ENCODE data around the gene FRMPD4. TPM values are rescaled to one million over a fixed set of nuclear protein-coding genes. Genes with fewer than 3 reads are reported as not detected.

FRMPD4 gene
- total RNA-seq, 1 donor from 2014 or later, result under 0.01 TPM

DNA sequence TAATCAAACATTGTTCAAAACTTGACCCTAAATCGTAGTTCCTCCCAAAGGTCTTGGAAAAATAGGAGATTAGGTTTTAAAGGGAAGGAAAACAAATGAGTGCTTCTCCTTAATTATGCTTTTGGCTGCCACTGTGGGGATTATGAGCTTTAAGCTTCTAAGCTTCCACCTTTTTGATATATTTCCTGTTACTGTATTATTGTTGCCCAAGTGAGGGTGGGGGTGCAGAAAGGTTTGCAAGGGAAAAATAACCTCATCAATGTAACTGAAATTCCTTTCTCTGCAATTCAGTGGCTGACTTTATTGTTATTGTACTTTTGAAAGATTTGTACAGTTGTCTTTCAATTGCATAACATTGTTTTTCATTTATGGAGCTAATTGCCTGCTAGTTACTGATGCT, 285.1 kb downstream of the FRMPD4 start:
- no peak for DNase-seq (ENCODE audit: low read depth, low spot score)

DNA sequence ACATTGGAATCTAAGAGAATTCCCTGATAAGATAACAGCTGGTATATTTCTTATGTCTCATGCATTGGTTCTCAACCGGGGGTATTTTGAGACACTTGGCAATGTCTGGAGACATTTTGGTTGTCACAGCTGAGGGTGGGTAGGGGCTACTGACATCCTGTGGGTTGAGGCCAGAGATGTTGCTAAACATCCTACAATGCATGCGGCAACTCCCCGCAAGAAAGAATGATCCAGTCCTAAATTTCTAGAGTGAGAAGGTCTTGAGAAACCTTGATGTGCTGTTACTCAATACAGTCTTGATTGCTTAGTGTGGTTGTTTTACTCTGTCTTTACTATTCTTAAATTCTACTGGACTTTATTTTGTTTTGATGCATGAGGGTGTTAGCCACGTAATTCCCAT, 287.2 kb downstream of the FRMPD4 start:
- DNase-seq (ENCODE audit: low read depth, low spot score), result no peak

DNA sequence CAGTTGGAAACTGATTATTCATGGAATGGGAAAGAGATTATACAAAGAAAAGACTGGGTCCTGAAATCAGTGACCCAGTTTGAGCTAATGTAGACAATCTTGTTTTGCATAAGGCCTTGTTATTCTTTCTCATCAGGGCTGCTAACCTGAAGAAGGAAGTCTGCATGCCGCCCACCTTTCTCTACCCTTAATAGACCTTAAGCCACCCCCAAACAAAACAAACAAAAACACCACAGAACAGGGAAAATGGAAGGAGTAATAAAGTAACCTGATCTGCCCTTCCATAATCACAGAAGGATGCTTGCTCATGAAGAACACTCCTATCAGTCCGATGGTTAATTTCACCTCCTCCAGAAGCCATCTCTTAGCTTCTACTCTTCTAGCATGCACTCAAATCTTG, 288.1 kb downstream of the FRMPD4 start:
- no peak for DNase-seq (ENCODE audit: low read depth, low spot score)

DNA sequence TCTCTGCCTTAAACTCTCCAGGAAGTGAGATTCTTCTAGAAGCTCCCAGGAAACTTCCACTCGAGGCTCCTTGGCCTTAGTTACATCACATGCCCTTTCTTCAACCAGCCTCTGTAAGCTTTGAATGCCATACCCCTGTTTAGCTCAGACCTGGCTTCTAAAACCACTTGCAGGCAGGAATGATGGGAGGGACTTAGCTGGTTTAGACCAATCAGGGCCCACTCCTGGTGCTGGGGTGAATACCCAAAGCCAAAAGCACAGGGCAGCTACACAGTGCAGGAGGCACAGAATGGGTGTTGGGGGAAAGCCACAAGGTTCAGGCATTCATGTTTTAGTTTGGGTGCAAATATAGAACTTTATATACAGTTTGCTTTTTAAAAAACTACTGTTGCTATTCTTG, 296.2 kb downstream of the FRMPD4 start:
- no peak for DNase-seq (ENCODE audit: low read depth, low spot score)

DNA sequence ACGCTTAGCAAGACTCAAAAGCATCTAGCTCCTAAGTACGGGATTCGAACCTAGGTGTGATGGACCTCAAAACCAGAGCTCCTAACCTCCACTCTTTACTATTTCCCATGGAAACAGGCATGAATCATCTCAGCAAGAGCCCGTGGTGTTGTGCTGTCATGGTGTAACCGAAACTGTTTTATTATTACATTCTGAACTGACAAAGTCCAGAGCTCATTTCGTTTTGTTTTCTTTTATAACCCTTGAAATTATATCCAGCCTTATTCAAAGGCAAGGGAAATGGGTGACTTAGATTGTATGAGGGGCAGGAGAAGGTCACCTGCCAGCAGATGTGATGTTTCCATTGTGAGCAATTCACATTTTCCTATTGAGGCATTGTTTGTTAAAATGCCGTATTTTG, 301.1 kb downstream of the FRMPD4 start:
- DNase-seq (ENCODE audit: low read depth, low spot score), result no peak

DNA sequence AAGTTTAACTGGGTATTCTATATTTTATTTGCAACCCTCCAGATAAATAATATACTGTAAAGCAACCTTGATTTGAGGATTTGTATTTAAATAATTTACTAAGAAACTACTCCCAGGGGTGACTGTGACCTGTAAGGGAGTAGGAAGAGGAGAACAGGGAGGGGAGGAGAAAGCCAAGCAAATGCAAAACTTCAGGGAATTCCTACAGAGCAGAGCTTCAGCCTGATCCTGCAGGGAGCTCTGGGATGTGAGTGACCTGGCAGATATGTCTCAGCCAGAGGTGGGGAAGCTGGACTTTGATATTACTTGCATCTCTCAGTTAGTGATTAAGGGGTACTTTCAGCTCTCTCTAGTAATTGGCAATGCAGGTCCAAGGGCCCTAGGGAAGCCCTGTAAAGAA, 302.0 kb downstream of the FRMPD4 start:
- DNase-seq (ENCODE audit: low read depth, low spot score), result no peak

DNA sequence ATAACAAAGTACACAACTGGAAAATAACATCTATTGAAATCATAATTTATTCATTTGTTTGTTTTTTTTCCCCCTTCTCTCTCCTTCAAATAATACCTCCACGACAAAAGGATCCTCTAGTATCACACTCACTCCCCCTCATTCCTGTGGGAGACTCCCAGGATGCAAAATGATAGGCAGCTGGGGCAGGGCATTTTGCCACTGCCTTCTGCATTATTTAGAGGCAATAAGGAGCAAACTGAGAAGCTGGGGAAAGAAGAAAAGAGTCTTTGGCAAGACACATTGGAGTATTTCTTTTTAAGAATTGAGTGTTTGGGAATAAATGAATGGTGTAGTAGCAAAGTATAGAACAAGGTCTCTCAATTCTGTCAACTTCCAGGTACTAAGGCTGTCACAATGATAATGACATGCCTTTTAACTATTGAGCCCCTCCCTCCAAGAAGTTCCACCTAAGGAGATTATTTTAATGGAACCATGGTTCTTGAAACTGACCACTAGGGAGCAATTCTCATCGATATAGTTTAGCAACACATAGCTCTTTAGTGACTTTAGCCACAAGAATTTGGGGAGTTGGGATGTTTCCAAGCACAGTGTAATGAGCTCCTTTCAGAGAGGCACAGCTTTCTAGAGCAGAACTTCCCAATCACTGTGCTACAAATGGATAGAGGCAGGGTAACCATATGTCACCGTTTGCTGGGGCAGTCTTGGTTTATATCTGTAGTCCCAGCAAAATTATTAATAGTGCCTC, 303.3 kb downstream of the FRMPD4 start:
- no peak for DNase-seq (ENCODE audit: low read depth, low spot score)

DNA sequence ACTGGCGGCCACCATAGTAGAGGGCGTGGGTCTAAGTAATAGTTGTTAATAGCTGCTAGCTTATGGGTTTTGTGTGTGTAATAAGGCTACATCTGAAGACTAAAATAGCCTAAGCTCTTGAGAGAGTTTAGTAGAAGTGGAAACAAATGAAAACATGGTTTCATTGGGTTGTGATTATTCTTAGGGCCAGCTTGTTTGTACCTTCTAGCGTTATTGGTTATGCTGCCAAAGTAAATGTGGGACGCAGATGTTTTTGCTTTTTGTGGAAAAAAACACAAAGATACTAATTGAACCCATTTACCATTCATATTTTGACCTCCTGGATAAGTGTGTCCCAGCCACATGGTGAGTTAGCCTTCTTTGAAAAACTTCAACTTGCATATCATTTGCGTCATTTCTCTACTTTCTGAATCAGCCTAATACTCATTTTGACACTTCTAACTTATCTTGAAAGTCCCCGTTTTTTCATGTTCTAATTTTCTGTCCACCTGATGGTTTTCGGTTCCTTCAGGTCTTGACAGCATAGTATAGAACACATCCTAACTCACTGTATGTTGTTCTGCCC, 305.3 kb downstream of the FRMPD4 start:
- no peak for DNase-seq (ENCODE audit: low read depth, low spot score)

DNA sequence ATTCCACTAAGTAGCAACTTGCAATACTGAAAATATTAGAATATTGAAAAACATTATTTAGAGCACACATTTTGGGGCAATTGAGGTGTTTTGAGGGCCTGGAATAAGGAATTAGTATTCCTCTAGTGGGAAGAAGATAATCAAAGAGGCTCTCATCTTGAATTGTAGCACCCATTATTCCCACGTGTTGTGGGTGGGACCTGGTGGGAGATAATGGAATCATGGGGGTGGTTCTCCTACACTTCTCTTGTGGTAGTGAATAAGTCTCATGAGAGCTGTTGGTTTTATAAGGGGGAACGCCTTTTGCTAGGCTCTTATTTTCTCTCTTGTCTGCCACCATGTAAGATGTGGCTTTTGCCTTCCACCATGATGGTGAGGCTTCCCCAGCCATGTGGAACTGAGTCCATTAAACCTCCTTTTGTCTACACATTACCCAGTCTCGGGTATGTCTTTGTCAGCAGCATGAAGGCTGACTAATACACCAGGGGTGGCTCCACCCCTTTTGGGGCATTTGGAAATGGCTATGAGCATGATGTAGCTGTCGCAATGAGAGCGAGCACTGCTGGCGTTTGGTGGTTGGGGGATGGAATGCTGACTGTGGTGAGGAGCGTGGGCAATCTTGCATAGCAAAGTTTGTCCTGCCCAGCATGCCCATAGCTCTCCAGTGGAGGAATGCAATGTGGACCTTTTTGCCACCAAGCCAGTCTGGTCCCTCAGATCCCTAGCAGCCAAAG, 308.2 kb downstream of the FRMPD4 start:
- no peak for DNase-seq (ENCODE audit: low read depth, low spot score)

DNA sequence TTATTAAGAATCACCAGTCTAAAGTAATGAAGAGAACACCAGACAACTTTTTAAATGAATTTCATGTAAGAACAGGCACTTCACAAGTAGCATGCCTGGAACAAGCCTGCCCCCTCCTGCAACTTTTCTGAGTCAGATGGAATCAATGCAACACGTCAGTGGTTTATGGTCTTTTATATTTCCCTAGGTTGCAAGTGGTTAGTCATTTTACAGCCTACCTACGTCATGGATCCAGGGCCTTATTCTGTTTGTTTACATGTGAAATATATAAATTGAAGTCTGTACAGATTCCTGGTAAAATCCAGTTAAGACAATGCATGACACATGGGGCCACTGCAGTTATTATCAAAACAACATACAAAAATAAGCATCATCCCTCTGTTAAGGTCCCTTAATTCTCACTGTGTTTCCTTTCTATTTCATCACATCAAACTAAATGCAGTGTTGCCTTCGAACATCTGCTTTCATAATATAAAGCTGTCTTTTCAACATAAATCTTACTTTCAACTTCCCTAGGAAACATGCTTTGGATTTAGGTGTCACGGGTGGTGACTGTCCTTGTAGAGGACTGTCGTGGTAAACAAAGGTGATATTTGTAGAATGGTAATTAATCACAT, 309.3 kb downstream of the FRMPD4 start:
- DNase-seq (ENCODE audit: low read depth, low spot score), result no peak

DNA sequence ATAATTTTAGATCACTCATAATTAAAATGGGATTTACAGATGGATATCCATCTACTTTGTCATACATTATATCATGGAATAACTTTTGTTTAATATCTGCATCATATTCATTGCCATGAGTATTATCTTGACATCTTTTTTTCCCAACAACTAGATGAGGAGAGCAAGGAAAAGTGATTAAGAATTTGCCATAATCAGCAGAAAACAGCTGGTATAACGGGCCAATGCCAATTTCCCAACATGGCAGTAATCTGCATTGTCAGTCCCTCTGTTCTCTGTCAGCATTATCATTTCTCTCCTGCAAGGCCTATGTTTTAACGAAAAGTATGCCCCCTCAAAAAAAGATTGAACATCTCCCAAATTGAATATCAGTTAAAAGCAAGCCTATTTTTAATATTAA, 314.0 kb downstream of the FRMPD4 start:
- no peak for DNase-seq (ENCODE audit: low read depth, low spot score)

DNA sequence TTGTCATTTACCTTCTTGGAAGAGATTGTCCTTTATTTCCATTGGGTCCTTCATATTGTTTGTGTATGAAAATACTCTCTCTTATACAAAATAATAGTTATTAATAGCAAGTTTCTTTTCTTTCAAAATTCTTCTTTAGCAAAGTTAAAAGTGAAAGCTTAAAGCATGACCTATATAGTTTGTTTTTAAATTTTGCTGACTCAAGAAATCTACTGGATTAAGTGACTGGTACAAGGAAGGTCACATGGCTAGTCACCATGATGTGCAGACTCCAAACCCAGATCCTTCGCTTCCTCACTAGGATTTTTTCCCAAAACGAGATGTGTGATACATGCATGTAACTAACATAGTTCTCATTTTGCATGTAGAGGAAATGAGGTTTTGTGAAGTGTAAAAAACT, 322.7 kb downstream of the FRMPD4 start:
- no peak for DNase-seq (ENCODE audit: low read depth, low spot score)

DNA sequence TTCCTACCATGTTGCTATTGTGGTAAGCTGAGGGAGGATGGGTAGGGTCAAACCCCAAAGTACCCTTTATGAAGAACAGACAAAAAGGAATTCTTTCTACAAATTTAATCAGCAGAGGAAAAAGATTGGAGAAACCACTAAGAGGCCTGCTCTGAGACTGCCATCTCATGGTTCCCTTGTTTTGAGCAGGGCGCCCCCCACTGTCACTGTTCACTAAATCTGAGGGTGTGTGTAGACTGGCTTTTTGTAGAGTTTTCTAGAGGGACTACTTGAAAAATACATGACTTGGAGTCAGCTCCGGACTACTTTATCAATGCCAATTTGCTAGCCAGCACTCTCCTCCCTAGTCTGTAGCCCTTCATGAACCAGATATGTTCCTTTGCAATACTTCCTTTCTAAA, 324.8 kb downstream of the FRMPD4 start:
- no peak for DNase-seq (ENCODE audit: low read depth, low spot score)

DNA sequence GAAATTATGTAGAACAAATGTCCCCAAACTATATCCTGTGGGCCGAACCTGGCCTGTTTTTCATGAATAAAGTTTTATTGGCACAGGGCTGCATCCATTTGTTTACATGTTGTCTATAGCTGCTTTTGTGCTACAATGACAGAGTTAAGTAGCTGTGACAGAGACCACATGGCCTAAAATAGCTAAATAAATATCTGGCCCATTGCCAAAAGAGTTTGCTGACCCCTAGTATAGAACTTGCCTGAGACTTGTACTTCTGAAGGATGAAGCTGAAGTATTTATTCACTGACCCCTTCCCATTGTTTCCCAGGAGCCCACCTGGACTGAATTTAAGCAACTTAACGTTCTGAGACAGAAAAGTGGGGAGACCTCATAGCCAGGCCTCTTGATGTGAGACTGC, 325.6 kb downstream of the FRMPD4 start:
- DNase-seq (ENCODE audit: low read depth, low spot score), result no peak

DNA sequence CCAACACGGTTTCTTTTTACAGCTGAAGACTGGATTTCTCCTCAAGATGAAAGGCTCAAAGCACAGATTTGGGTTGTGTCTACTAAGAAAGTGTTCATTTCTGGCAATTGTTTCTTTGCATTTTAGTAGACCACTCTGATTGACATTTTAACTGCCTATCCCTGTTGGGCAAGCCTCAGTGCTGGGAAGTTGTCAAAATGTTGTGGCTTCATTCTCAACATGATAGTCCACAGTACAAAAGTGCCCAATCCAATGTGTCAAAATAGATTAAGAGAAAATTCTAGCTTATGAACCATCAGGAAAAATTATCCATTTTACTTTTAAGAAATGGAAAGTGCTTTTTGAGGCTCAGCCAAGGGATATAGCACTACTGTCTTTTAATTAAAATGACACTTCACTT, 329.0 kb downstream of the FRMPD4 start:
- no peak for DNase-seq (ENCODE audit: low read depth, low spot score)

DNA sequence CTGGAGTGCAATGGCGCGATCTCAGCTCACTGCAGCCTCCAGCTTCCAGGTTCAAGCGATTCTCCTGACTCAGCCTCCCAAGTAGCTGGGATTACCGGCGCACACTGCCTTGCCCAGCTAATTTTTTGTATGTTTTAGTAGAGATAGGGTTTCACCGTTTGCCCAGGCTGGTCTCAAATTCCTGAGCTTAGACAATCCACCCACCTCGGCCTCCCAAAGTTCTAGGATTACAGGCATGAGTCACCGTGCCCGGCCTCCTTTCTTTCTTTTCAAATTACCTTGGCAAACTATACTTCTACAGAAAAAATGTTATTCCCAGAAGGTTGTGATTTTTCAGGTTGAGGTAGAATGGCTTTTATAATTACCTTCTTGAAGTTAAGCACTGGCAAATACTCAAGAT, 331.0 kb downstream of the FRMPD4 start:
- no peak for DNase-seq (ENCODE audit: low read depth, low spot score)

DNA sequence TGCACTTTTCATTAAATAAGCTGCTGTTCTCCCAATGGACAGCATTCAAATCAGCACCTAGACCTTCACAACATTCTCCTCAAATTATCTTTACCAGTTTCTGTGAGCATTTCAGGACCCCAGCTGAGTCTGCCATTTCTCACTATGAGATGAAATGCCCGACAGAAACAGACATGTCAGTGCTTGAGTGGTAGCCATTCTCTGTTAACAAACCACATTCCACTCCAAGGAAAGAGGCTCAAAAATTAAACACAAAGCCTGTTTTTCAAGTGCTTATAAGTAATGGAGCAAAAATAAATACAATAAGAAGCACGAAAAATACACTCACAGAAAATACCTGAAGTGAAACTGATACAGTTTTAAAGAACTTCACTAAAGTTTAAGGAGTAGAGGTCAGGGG, 332.8 kb downstream of the FRMPD4 start:
- DNase-seq (ENCODE audit: low read depth, low spot score), result no peak

DNA sequence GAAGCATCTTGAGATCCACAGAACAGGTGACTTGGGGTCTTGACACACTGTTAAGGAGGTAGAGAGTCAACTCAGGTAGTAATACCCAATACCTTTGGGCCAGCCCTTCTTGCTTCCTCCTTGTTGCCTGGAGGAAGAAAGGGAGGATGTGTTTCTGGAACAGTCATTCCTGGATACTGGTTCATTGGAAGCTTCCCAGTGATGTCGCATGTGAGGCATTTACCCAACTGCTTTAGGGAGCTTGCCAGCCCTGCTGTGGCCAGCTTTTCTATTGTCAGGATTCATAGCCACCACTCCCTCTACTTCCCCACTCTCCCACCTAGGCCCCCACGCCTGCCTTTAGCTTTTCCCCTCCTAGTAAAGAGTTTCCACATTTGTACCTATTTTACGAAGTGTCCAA, 342.7 kb downstream of the FRMPD4 start:
- no peak for DNase-seq (ENCODE audit: low read depth, low spot score)

DNA sequence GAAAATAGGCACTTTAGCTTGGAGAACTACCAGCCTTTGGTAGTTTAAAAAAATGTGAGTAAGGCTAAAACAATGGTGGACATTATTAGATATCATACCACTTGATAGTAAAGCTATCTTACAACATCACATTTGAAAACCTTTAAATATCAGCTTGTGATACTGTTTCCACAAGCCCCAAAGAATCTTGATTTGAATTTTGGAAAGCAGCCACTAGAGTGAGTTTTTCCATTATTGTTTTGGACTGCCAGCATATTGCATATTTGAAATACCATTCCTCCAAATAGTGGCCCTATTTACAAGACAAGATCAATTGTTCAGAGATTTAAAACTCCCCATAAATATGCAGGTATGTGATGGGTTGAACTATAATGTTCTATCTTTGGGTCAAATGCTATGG, 349.9 kb downstream of the FRMPD4 start:
- DNase-seq (ENCODE audit: low read depth, low spot score), result no peak

DNA sequence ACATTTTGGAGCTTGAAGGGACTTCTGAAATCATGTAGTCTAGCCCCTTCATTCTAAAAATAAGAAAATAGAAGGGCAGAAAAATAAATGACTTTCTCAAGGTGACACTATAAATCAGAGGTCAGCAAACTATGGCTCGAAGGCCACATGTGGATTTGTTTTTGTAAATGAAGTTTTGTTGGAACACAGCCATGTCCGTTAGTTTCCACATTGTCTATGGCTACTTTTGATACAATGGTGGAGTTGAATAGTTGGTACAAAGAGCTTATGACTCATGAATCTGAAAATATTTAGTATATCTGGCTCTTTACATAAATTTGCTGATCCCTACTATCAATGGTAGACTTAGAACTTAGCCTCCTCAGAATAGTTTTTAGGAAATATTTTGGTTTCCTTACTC, 350.5 kb downstream of the FRMPD4 start:
- no peak for DNase-seq (ENCODE audit: low read depth, low spot score)

DNA sequence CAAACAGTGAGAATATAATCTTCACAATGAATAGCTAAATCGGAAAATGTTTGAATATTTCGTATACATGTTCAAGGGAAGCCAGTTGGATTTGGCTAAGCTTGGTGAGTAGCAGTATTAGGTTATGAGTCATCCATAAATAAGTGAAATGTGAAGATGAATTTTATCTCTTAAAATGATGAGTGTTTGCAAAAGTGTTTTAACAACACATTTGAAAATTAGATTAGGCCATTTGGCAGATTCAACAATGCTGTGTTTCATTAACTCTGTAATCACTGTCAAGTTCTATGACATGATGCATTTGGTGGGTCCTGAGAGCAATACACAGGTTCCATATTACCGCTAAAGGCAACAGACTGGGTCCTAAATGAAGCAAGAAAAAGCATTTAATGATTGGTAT, 351.1 kb downstream of the FRMPD4 start:
- no peak for DNase-seq (ENCODE audit: low read depth, low spot score)

DNA sequence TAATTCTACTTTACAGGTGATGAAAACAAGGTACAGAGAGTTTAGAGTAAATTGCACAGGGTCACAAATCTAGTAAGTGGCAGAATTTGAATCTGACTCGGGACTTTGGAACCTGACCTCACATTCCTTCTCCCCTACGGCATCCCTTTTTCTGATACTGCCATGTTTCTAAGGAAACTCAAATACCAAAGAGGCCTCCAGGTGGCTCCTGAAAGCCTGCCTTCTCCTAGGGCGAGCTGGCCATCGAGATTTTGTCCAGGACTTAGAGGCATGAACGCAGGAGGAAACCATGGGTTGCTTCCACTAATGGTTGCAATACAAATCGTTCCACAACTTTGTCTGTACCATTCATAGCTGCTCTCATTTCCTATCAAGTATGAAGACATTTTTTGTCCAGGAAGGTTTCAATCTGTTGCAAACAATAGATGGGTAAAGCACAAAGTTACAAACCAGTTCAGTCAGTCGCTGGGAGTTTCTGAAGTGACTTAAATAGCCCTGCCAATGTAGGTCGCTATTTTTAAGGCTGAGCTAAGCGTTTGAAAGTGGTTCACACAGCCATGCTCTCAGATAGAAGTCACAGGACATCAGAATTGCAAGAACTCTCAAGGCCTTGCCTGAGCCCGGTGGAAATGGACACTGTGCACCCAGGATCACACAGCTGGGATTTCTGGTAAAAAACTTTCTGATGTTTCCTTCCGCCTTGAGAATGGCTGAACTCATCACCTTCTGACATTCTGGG, 356.3 kb downstream of the FRMPD4 start:
- DNase-seq (ENCODE audit: low read depth, low spot score), result no peak
